Activated CD8-positive, alpha-beta memory T cell treated with anti-CD3 and anti-CD28 coated beads for 48 hours (primary cell): ENCODE results near the gene RAB7A.
A peak's percentile ranks its signal among the peaks of the same experiment; 100 is the strongest.
"Not testable (repeated sequence)": the region's sequence is repeated elsewhere in the genome, so short reads cannot be mapped to it uniquely, and the experiment has no call there.

Experiments used
- DNase-seq, 3 experiments: peaks; one replicate each; pipeline ENCODE4 v3.0.0-alpha.2; 2020; ENCODE audit warnings: low read depth in 2 of 3, low spot score in 2 of 3

The RAB7A gene

GRCh38 chr3:128710816-128711433 is 15.1 kb upstream of the RAB7A start:
- DNase-seq: no peak

GRCh38 chr3:128712848-128713247 is 13.1 kb upstream of the RAB7A start:
- no peak for DNase-seq

DNA sequence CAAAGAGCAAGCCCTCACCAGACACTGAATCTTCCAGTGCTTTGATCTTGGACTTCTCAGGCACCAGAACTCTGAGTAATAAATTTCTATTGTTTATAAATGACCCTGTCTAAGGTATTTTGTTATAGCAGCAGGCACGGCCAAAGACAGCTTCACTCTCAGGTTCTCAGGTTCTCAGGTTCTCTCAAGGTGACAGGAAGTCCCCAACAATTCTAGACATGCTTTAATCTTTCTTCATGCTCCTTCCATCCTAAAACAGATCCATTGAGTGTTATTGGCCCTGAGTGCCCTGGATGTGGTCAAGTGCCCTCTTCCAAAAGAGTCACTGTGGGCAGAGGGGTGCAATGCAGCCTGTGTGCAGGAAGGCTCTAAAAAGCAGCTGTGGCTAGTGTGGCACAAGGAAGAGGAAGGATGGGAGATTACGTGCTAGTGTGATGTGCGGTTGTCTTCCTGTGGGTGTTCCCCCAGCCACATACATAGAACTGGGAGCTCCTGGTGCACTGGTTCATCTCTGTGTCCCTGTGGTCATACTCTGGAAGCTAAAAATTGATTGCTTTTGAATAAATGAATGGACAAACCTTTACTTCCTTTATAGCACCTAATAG is 11.0 kb upstream of the RAB7A start:
- peak in 1 of 3 experiments; percentile 7 for DNase-seq

- DNase-seq: not testable (repeated sequence)
Measured at GRCh38 chr3:128718892-128719291, 7.1 kb upstream of the RAB7A start.

DNA sequence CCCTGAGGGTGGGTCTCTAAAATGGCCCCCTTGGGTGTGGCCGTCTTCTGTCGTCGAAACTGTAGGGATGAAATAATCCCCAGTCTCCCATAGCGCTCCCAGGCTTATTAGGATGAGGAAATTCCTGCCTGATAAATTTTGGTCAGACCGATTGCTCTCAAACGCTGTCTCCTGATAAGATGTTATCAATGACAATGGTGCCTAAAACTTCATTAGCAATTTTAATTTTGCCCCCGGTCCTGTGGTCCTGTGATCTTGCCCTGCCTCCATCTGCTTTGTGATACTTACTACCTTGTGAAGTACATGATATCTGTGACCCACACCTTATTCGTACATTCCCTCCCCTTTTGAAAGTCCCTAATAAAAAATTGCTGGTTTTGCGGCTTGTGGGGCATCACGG is 5.1 kb upstream of the RAB7A start:
- no peak for DNase-seq

DNA sequence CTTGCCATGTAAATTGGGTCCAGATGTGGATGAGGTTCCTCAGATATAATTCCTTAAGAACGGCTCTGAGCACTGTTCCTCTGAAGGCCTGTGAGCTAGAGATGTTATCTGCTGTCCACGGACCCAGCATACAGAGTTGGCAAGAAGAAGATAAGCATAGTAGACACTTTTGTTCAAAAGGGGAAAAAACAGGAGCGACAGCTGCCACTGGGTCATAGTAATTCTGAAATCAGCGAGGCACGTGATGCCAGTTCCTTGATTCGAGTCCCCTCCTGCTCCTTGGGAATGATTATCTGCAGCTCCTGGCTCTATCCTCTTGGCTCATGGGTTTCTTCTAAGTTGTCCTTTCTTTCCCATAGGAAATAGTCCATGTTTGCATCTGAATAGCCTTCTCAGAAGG is 2.5 kb upstream of the RAB7A start:
- no peak for DNase-seq

GRCh38 chr3:128725547-128726022 is 398 bp upstream of the RAB7A start:
- DNase-seq: no peak

GRCh38 chr3:128727059-128727458 is 1.1 kb downstream of the RAB7A start:
- no peak for DNase-seq

DNA sequence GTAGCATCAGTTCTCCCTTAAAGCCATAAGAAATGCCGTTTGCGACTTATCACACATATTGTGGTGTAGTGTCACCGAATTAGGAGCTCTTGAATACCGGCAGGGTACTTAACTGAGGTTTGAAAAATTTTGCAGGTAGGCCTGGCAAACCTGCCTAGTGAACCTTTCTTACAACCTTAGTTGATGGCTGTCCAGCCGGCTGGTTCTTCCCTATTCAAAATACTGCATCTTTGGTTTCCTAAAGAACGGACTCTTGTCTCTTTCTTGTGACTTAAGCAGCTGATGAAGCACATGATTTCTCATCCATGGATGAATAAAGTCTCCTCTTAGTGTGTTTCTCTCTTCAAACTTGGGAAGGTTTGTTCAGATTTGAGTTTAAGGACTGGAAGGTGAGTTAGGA is 1.5 kb downstream of the RAB7A start:
- DNase-seq: no peak

- DNase-seq: no peak
Measured at GRCh38 chr3:128727996-128728395, 2.0 kb downstream of the RAB7A start.

- not testable (repeated sequence) for DNase-seq
Measured at GRCh38 chr3:128728521-128728920, 2.5 kb downstream of the RAB7A start.

GRCh38 chr3:128730471-128730870 is 4.5 kb downstream of the RAB7A start:
- DNase-seq: no peak

- DNase-seq: no peak
Measured at GRCh38 chr3:128734523-128735189, 8.7 kb downstream of the RAB7A start.

- DNase-seq: no peak
Measured at GRCh38 chr3:128735287-128735686, 9.3 kb downstream of the RAB7A start.

DNA sequence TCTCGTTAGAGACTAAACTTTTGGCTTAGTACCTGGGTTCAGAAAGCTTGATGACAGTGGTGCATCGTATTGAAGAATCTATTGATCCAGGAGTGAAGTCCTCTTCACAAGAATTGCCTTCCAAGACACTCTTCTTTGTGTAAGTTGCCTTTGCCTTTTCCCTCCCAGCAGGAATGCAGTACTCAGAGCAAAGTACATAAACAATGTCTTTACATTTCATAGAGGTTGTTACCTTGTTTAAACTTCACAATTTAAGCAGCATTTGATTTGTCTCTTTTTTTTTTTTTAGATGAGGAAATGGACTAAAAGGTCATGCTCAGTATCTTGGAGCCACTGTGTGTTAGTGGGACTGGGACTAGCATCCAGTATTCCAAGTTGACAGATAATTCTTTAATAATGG is 9.9 kb downstream of the RAB7A start:
- no peak for DNase-seq

DNA sequence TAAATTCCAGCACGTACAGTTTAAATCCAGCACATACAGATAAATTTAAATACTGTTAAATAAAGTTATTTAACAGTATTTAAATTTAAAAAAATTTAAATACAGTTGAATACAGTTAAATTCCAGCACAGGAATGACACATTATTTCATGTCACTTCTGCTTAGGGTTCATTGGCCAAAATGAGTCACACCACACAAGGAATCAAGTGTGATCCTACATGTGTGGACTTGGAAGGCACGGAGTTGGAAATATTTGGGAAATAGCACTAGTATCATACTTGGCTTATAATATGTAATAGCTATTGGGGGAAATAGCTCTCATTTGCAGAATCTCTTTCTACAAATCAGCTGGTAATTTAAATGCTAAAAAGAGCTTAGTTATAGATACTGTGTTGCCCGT is 10.6 kb downstream of the RAB7A start:
- no peak for DNase-seq

GRCh38 chr3:128740621-128741020 is 14.6 kb downstream of the RAB7A start:
- no peak for DNase-seq

GRCh38 chr3:128742821-128743594 is 17.0 kb downstream of the RAB7A start:
- no peak for DNase-seq

GRCh38 chr3:128745742-128746141 is 19.8 kb downstream of the RAB7A start:
- no peak for DNase-seq

GRCh38 chr3:128746881-128747280 is 20.9 kb downstream of the RAB7A start:
- no peak for DNase-seq

DNA sequence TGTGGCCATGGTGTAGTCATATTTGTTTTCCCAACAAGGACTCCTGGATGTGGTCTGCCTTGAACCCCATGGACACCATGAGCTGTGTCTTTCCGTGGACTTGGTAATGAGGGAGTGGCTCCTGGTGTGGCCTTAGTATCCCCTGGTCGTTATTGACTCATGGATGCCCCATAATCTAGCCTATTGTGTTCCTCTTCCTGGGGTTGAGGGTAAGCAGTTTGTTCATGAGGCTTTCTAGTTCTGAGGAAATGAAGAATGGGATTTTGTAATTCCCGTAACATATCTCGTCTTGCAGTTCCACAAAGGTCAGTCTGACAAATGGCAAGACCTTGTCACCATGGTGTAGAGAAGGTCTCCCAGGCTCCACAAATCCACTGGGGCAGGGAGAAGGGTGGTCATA is 22.6 kb downstream of the RAB7A start:
- DNase-seq: no peak

DNA sequence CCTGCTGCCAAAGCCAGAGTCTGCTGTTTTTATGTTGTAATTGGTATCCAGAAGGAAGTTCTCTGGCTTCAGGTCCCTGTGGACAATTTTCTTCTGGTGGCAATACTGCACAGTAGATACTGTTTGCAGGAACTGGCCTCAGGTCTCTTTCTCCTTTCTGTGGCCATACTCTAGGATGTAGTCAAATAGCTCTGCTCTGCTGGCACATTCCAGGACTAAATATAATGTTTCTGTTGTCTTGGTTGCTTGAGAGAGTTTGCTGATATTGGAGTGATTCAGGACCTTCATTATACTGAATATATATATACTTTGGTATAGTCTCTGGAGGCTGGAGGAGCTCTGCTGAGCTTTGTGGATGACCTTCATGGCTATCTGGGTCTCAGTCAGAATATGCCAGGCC is 23.1 kb downstream of the RAB7A start:
- no peak for DNase-seq
